Kidney epithelial cell (primary cell): ENCODE measurements around the gene DCC. TPM values are rescaled to one million over a fixed set of nuclear protein-coding genes. Genes with fewer than 3 reads are reported as not detected.
A peak's percentile ranks its signal among the peaks of the same experiment; 100 is the strongest.
"Not testable (repeated sequence)": the region's sequence is repeated elsewhere in the genome, so short reads cannot be mapped to it uniquely, and the experiment has no call there.

Experiments
- DNase-seq: peaks from one replicate; pipeline ENCODE4 v3.0.0-alpha.2; 2010; ENCODE audit warnings: low read depth
- H3K27me3 ChIP-seq: 2 replicates; pipeline ENCODE4 v1.6.0; 2011; ENCODE audit warnings: low read length; ENCODE audit not compliant: control insufficient read depth, insufficient read depth
- H3K36me3 ChIP-seq: 2 replicates; pipeline ENCODE4 v1.5.1; 2011; ENCODE audit warnings: low read length; ENCODE audit not compliant: control insufficient read depth, insufficient read depth
- H3K4me3 ChIP-seq: 2 replicates; pipeline ENCODE4 v1.5.1; 2011; ENCODE audit warnings: low read depth, mild to moderate bottlenecking, control low read depth, low read length
- CTCF ChIP-seq: IDR thresholded peaks from 2 replicates; pipeline ENCODE4 v1.5.1; 2011; ENCODE audit warnings: mild to moderate bottlenecking, moderate library complexity, low read length, control low read depth, inconsistent platforms; ENCODE audit not compliant: insufficient read depth, poor library complexity, severe bottlenecking
- total RNA-seq: library from RNA; depleted of rRNA; stranded (reverse); fragments of >200 nt; gene quantifications from 2 replicates; pipeline ENCODE4 v1.2.3, GENCODE V29; 2015

DCC gene
- total RNA-seq, 1 donor from 2014 or later: 0.04 TPM

GRCh38 chr18:52349498-52349897 is 9.5 kb downstream of the DCC start:
- Histone ChIP-seq H3K27me3 (no peaks in the 10 kb centered on the region), H3K4me3 (no peak overlapping the region), H3K36me3 (no peaks in the 10 kb centered on the region)
- TF ChIP-seq CTCF: no peak
- DNase-seq: no peak

GRCh38 chr18:52352920-52353319 is 12.9 kb downstream of the DCC start:
- no peak for TF ChIP-seq CTCF
- DNase-seq: no peak
- H3K27me3 ChIP-seq: no peaks in the 10 kb centered on the region
- no peak overlapping the region for H3K4me3 ChIP-seq
- H3K36me3 ChIP-seq: no peaks in the 10 kb centered on the region

GRCh38 chr18:52353589-52353988 is 13.6 kb downstream of the DCC start:
- H3K4me3 ChIP-seq: no peak overlapping the region
- no peak for TF ChIP-seq CTCF
- DNase-seq: no peak
- no peaks in the 10 kb centered on the region for H3K27me3 ChIP-seq
- H3K36me3 ChIP-seq: no peaks in the 10 kb centered on the region

GRCh38 chr18:52363861-52364260 is 23.9 kb downstream of the DCC start:
- no peak for TF ChIP-seq CTCF
- DNase-seq: no peak
- no peak overlapping the region for H3K4me3 ChIP-seq
- H3K27me3 ChIP-seq: no peaks in the 10 kb centered on the region
- no peaks in the 10 kb centered on the region for H3K36me3 ChIP-seq

GRCh38 chr18:52366851-52367250 is 26.9 kb downstream of the DCC start:
- not testable (repeated sequence) for H3K27me3 ChIP-seq, H3K4me3 ChIP-seq, H3K36me3 ChIP-seq, DNase-seq

- H3K36me3 ChIP-seq: no peaks in the 10 kb centered on the region
- no peak overlapping the region for H3K4me3 ChIP-seq
- peak; percentile 19 for DNase-seq
- H3K27me3 ChIP-seq: no peaks in the 10 kb centered on the region
- TF ChIP-seq CTCF: no peak
These were observed 28.2 kb downstream of the DCC start for GRCh38 chr18:52367953-52368742.
